Measurements from ENCODE around the gene PDE10A. TPM values are rescaled to one million over a fixed set of nuclear protein-coding genes. Genes with fewer than 3 reads are reported as not detected.

Gene PDE10A
- total and polyA plus RNA-seq, 7 donors, result 1.2 to 33.5 (median 7.4) TPM; not detected in 1

DNA sequence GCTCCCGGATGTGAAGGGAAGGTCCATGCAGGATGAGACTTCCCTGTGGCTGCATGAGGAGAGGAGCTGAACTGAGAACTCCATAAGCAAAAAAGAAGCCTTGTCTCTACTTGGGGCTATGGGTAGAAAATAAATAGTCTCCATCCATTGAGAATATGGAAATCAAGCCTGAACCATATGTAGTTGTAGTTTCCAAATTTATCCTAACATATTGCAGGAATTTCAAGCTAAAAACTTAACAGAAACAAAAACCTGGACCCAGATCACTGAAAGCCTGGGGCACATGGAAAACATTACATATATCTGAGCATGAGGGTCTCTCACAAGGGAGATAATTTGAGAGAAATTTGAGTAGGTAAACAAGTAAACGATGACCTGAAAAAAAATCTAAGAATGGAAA, 258.7 kb downstream of the PDE10A start:
- TF ChIP-seq POLR2A (IDR thresholded peaks at IDR 0.05) (no peak), EP300 (IDR thresholded peaks at IDR 0.05) (no peak)
- TF ChIP-seq, protein P1, sequence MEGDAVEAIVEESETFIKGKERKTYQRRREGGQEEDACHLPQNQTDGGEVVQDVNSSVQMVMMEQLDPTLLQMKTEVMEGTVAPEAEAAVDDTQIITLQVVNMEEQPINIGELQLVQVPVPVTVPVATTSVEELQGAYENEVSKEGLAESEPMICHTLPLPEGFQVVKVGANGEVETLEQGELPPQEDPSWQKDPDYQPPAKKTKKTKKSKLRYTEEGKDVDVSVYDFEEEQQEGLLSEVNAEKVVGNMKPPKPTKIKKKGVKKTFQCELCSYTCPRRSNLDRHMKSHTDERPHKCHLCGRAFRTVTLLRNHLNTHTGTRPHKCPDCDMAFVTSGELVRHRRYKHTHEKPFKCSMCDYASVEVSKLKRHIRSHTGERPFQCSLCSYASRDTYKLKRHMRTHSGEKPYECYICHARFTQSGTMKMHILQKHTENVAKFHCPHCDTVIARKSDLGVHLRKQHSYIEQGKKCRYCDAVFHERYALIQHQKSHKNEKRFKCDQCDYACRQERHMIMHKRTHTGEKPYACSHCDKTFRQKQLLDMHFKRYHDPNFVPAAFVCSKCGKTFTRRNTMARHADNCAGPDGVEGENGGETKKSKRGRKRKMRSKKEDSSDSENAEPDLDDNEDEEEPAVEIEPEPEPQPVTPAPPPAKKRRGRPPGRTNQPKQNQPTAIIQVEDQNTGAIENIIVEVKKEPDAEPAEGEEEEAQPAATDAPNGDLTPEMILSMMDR (IDR thresholded peaks at IDR 0.05), result no peak
- H3K36me3 ChIP-seq, result no peaks in the 10 kb centered on the region
- no peaks in the 10 kb centered on the region for H3K9me3 ChIP-seq
- no peaks in the 10 kb centered on the region for H3K4me1 ChIP-seq
- intact Hi-C loops (cut with DNase I), result no loop called here
- H3K27ac ChIP-seq, result no peak overlapping the region
- 82 to 90% methylated on average over 2 of the region's 2 CpGs for whole genome bisulfite sequencing, 2 donors
- no peak overlapping the region for H3K4me3 ChIP-seq
- no peak for DNase-seq
- H3K27me3 ChIP-seq, result no peaks in the 10 kb centered on the region

DNA sequence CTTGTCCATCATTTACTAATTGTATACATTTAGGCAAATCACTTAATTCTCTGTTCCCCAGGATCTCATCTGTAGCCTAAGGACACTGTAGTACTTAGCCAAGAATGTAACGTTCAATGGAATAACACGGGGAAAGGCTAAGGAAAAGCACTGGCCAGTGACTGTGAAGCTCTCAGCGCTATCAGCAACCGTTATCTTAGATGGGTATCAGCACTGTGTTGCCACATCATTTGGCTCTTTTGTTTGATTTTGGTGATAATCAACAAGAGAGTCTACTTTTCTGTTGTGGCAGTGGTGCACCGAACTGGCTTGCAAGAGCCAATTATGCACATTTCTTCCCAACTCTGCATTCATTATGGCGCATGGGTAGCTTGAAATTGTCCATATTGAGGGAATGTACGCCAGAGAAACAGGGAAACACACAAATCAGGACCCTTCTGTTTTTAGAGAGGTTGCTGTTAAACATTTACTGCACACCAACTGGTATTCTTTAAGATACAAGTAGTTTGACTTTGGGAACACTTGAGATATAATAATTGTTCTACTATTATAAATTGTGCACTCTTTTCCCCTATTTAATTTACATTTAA, 259.9 kb downstream of the PDE10A start:
- H3K4me1 ChIP-seq, result no peaks in the 10 kb centered on the region
- no peak for DNase-seq
- H3K9me3 ChIP-seq, result no peaks in the 10 kb centered on the region
- intact Hi-C loops (cut with DNase I), result no loop called here
- 87 to 89% methylated on average over 7 of the region's 7 CpGs for WGBS, 2 donors
- TF ChIP-seq, protein P1 (IDR thresholded peaks at IDR 0.05), result no peak
- TF ChIP-seq EP300 (IDR thresholded peaks at IDR 0.05) (no peak), POLR2A (IDR thresholded peaks at IDR 0.05) (no peak), POLR2AphosphoS5 (IDR thresholded peaks at IDR 0.05) (no peak)
- H3K27me3 ChIP-seq, result no peaks in the 10 kb centered on the region
- H3K36me3 ChIP-seq, result no peaks in the 10 kb centered on the region
- H3K27ac ChIP-seq, result no peak overlapping the region
- H3K4me3 ChIP-seq, result no peak overlapping the region

DNA sequence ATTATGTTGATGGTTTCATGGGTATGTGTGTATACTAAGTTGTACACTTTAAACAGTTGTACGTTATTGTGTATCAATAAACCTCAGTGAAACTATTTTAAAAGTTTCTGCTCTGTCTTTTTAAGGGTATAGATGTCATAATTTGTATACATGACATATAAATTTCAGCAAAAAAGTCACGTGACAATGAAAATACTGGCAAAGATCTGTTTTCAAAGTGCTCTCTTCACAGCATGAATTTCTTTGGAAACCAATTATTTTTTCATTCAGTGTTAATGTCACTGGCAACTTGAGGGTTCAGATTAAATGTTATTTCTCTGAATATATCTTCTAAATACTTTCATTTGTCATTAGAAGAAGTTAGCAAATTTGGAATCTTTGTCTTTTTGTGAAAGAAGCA, 261.9 kb downstream of the PDE10A start:
- Histone ChIP-seq H3K4me3 (no peak overlapping the region), H3K36me3 (no peaks in the 10 kb centered on the region), H3K4me1 (no peaks in the 10 kb centered on the region), H3K27me3 (no peaks in the 10 kb centered on the region), H3K27ac (no peak overlapping the region), H3K9me3 (no peaks in the 10 kb centered on the region)
- no peak for DNase-seq
- intact Hi-C loops (cut with DNase I), result no loop called here
- TF ChIP-seq, protein P1 (IDR thresholded peaks at IDR 0.05), result no peak
- TF ChIP-seq POLR2A (IDR thresholded peaks at IDR 0.05) (no peak), EP300 (IDR thresholded peaks at IDR 0.05) (no peak), POLR2AphosphoS5 (IDR thresholded peaks at IDR 0.05) (no peak)
- 54 to 70% methylated on average over 2 of the region's 2 CpGs for WGBS, 2 donors

DNA sequence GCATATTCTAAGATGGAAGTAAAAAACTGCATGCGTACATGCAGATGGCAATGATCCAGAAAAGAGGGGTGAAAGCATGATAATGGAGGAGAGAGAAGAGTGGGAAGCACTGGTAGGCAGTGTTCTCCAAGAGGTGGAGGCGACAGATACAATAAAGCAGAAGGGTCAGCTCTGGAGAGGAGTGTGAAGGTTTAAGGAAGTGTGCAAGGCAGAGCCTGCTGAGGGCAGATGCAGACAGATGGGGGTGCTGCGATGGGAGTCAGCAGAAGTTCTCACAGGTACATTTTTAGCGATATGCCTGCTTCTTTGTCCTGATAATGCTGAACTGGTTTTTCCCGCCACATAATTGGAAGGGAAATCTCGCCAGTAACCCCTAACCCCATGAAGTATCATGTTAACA, 272.6 kb downstream of the PDE10A start:
- WGBS, 2 donors, result 84 to 90% methylated on average over 6 of the region's 6 CpGs
- Histone ChIP-seq H3K36me3 (no peaks in the 10 kb centered on the region), H3K9me3 (no peaks in the 10 kb centered on the region), H3K4me1 (no peaks in the 10 kb centered on the region), H3K27ac (no peak overlapping the region), H3K27me3 (no peaks in the 10 kb centered on the region), H3K4me3 (no peak overlapping the region)
- TF ChIP-seq, protein P1 (IDR thresholded peaks at IDR 0.05), result no peak
- TF ChIP-seq POLR2AphosphoS5 (IDR thresholded peaks at IDR 0.05) (no peak), EP300 (IDR thresholded peaks at IDR 0.05) (no peak), POLR2A (IDR thresholded peaks at IDR 0.05) (no peak)
- intact Hi-C loops (cut with DNase I), result no loop called here
- DNase-seq, result no peak

DNA sequence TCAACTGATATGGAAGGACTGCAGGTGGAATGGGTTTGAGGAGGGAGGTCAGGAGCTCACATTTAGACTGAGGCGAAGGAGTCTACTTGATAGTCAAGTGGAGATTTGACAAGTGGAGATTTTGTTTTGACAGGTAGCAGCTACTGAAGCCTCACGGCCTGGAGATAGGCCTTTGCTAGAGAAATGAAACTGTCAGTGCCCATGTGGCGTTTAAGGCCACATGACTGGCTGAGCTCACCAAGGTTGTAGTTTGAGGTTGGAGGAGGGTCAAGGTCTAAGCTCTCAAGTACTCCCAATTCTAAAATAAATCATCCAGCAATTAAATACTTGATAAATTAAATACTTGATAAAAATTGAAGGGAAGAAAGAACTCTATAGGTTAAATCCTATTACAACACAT, 273.5 kb downstream of the PDE10A start:
- TF ChIP-seq EP300 (IDR thresholded peaks at IDR 0.05) (no peak), POLR2AphosphoS5 (IDR thresholded peaks at IDR 0.05) (no peak), POLR2A (IDR thresholded peaks at IDR 0.05) (no peak)
- TF ChIP-seq, protein P1 (IDR thresholded peaks at IDR 0.05), result no peak
- no peaks in the 10 kb centered on the region for H3K27me3 ChIP-seq
- no peak for DNase-seq
- no peaks in the 10 kb centered on the region for H3K9me3 ChIP-seq
- intact Hi-C loops (cut with DNase I), result no loop called here
- no peak overlapping the region for H3K4me3 ChIP-seq
- H3K36me3 ChIP-seq, result no peaks in the 10 kb centered on the region
- no peak overlapping the region for H3K27ac ChIP-seq
- WGBS, 2 donors, result 50 to 59% methylated on average over 3 of the region's 3 CpGs
- no peaks in the 10 kb centered on the region for H3K4me1 ChIP-seq

Data from sigmoid colon (tissue), 7 donors.